K562 (cell line): ENCODE data around the gene TBC1D5. TPM values are rescaled to one million over a fixed set of nuclear protein-coding genes. Genes with fewer than 3 reads are reported as not detected.

Experiments
- BCLAF1 ChIP-seq, 2 experiments: fragments of 450-650 bp in 1 of 2; IDR thresholded peaks; 2 replicates each; pipeline ENCODE4 v1.6.1; 2011 to 2017; ENCODE audit warnings: low read depth in 2 of 2, antibody characterized with exemption in 1 of 2, borderline replicate concordance in 1 of 2, low read length in 1 of 2, mild to moderate bottlenecking in 1 of 2, mixed read lengths in 1 of 2; ENCODE audit not compliant: control insufficient read depth in 1 of 2
- BRCA1 ChIP-seq, 2 experiments: fragments of 450-650 bp in 1 of 2; sonication (generic) in 1 of 2; formaldehyde crosslinking in 1 of 2; IDR thresholded peaks; 2 replicates each; pipeline versions ENCODE4 v1.5.0 to v1.6.1; 2017 to 2020; ENCODE audit warnings: mild to moderate bottlenecking in 1 of 2, missing genetic modification reagents in 1 of 2
- E2F8 ChIP-seq: fragments of 450-650 bp; IDR thresholded peaks from 2 replicates; pipeline ENCODE4 v1.7.1; 2018; ENCODE audit warnings: mild to moderate bottlenecking, low read depth; ENCODE audit not compliant: partially characterized antibody
- ELF4 ChIP-seq: fragments of 450-650 bp; formaldehyde crosslinking; IDR thresholded peaks from 2 replicates; pipeline ENCODE4 v1.4.0; 2022; ENCODE audit warnings: missing genetic modification characterization
- ESRRA ChIP-seq: fragments of 450-650 bp; IDR thresholded peaks from 2 replicates; pipeline ENCODE4 v1.6.1; 2014; ENCODE audit warnings: low read depth, mild to moderate bottlenecking, moderate library complexity, borderline replicate concordance
- HCFC1 ChIP-seq: IDR thresholded peaks from 2 replicates; pipeline ENCODE4 v1.6.1; 2012; ENCODE audit warnings: low read depth, low read length, improper control_type of control experiment
- HINFP ChIP-seq: fragments of 450-650 bp; conservative IDR thresholded peaks from 2 replicates; pipeline ENCODE4 v1.6.1; 2016; ENCODE audit warnings: missing genetic modification characterization, low read depth, mild to moderate bottlenecking, control low read depth, missing compliant biosample characterization
- HMG20A ChIP-seq: fragments of 450-650 bp; formaldehyde crosslinking; conservative IDR thresholded peaks from 2 replicates; pipeline ENCODE4 v1.4.0; 2020; ENCODE audit warnings: mild to moderate bottlenecking, mixed read lengths
- HMGN3 ChIP-seq: IDR thresholded peaks from 2 replicates; pipeline ENCODE4 v1.6.1; 2011; ENCODE audit warnings: borderline replicate concordance, low read depth, mild to moderate bottlenecking, mixed read lengths, low read length; ENCODE audit not compliant: insufficient read length; ENCODE audit errors: extremely low read depth
- MAFG ChIP-seq: fragments of 450-650 bp; conservative IDR thresholded peaks from 2 replicates; pipeline ENCODE4 v1.6.1; 2016; ENCODE audit warnings: missing genetic modification characterization, missing compliant biosample characterization
- MAFK ChIP-seq: IDR thresholded peaks from 2 replicates; pipeline ENCODE4 v1.6.1; 2011; ENCODE audit warnings: low read length, improper control_type of control experiment
- NCOA2 ChIP-seq, 2 experiments: fragments of 450-650 bp; IDR thresholded peaks; 2 replicates each; pipeline ENCODE4 v1.6.1; 2018; ENCODE audit warnings: mild to moderate bottlenecking in 2 of 2, moderate library complexity in 1 of 2; ENCODE audit not compliant: partially characterized antibody in 2 of 2
- NFRKB ChIP-seq: fragments of 450-650 bp; IDR thresholded peaks from 2 replicates; pipeline ENCODE4 v1.6.1; 2016; ENCODE audit warnings: low read depth
- PML ChIP-seq: IDR thresholded peaks from 2 replicates; pipeline ENCODE4 v1.6.1; 2012; ENCODE audit warnings: low read length, inconsistent platforms
- PTRF ChIP-seq: fragments of 450-650 bp; IDR thresholded peaks from 2 replicates; pipeline ENCODE4 v1.6.1; 2016; ENCODE audit warnings: mild to moderate bottlenecking, missing genetic modification characterization, missing compliant biosample characterization
- SFPQ ChIP-seq: fragments of 200-400 bp; formaldehyde crosslinking; IDR thresholded peaks from 2 replicates; pipeline ENCODE4 v1.6.1; 2017; ENCODE audit warnings: mild to moderate bottlenecking, low read depth, low read length, moderate library complexity
- SMAD3 ChIP-seq: fragments of 450-650 bp; formaldehyde crosslinking; conservative IDR thresholded peaks from 2 replicates; pipeline ENCODE4 v1.4.0; 2020; ENCODE audit warnings: mild to moderate bottlenecking
- SMARCE1 ChIP-seq: fragments of 450-650 bp; IDR thresholded peaks from 2 replicates; pipeline ENCODE4 v1.7.1; 2016; ENCODE audit warnings: mild to moderate bottlenecking
- ZNF184 ChIP-seq: sonication (generic); formaldehyde crosslinking; IDR thresholded peaks from 2 replicates; pipeline ENCODE4 v1.5.0; 2020; ENCODE audit warnings: missing genetic modification reagents
- polyA plus RNA-seq, 8 experiments: library from polyadenylated mRNA; depleted of rRNA in 4 of 8; stranded (reverse) in 5 of 8; unstranded in 3 of 8; fragments of >200 nt; fragmentation: Nextera tagmentation in 2 of 8; fragmentation: Illumina TruSeq in 1 of 8; extraction: Ambion mirVana in 2 of 8; extraction: Trizol in 1 of 8; gene quantifications; 2 replicates each; pipeline versions ENCODE4 v1.2.1 to v1.2.3, GENCODE V29; 2011 to 2014; ENCODE audit warnings: inconsistent platforms in 1 of 8, missing spikeins in 1 of 8
- total RNA-seq, 7 experiments: library from RNA; depleted of rRNA in 6 of 7; stranded (reverse); fragments of >200 nt in 6 of 7; fragmentation: Illumina TruSeq in 2 of 7; extraction: Trizol in 2 of 7; gene quantifications; 2 replicates each; pipeline versions ENCODE4 v1.2.1 to v1.2.3, GENCODE V29; 2011 to 2021; ENCODE audit warnings: low replicate concordance in 1 of 7

The TBC1D5 gene
- total and polyA plus RNA-seq, 9 of the 15 experiments (the other 6 are each of a cell fraction or from before 2014, with no cell fraction given) = 2.9 to 38.1 (median 25.6) TPM

GRCh38 chr3:17183951-17184550, 558.4 kb downstream of the TBC1D5 start (continued):
- TF ChIP-seq HMGN3 = no peak
- no peak for TF ChIP-seq PML
- no peak for TF ChIP-seq ESRRA
- TF ChIP-seq BRCA1 (IDR thresholded peaks at IDR 0.05) = no peak
- TF ChIP-seq BRCA1 (CRISPR knock-in tag; IDR thresholded peaks at IDR 0.05) = no peak
- TF ChIP-seq HCFC1 = no peak
- no peak for TF ChIP-seq SFPQ
- TF ChIP-seq SMARCE1 = 0 out of 2 replicates have a peak, but pooled peaks have one; percentile 36
- no peak for TF ChIP-seq BCLAF1 (IDR thresholded peaks at IDR 0.05; ENCODE audit: borderline replicate concordance in 1 of 2, control insufficient read depth in 1 of 2, low read depth in 2 of 2, low read length in 1 of 2)
- TF ChIP-seq HMG20A (CRISPR knock-in tag) = no peak
- TF ChIP-seq E2F8 = no peak
- no peak for TF ChIP-seq ELF4 (CRISPR knock-in tag)
- TF ChIP-seq ZNF184 (CRISPR knock-in tag) = no peak
- TF ChIP-seq NFRKB = no peak
- no peak for TF ChIP-seq HINFP (tag)
- TF ChIP-seq MAFK = peak; percentile 94
- peak; percentile 98 for TF ChIP-seq MAFG (tag)
- 0 out of 2 replicates have a peak, but pooled peaks have one; percentile 9 for TF ChIP-seq SMAD3 (CRISPR knock-in tag)
- no peak for TF ChIP-seq PTRF
- TF ChIP-seq NCOA2 (IDR thresholded peaks at IDR 0.05; ENCODE audit: partially characterized antibody in 2 of 2) = no peak
